ENCODE results near the gene PDLIM7.

DNA sequence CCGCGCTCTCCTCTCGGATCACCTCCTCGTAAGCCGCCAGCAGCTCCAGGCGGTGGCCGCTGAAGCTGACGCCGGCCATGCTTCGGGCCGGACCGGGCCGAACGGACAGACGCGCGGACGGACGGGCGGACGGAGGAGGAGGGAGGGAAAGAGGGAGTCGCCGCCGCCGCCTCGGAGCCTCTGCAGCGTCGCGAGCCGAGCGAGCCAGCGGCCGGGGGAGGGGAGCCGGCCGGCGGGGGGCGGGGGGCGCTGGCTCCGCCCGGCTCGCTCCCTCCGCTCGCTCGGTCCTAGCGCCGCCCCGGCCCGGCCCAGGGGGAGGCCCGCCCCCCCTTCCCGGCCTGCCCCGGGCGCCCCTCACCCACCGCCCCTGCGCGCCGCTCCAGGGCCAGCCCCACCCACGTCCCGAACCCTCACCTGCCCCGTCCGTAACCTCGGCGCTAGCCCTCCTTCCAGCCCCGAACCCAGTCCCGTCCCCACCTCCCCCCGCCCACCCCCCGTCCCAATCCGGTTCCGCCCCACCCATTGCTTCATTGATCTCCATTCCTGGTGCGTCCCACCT, 23.9 kb downstream of the PDLIM7 start, which contains the start of gene DBN1:
- TF ChIP-seq CTCF (optimal IDR thresholded peaks at IDR 0.05 in 1 of 3, IDR thresholded peaks at IDR 0.05 in 1 of 3, conservative IDR thresholded peaks at IDR 0.05 in 1 of 3; ENCODE audit: extremely low read depth in 1 of 3, insufficient read depth in 2 of 3, low read length in 3 of 3) = no peak
- TF ChIP-seq EZH2 (IDR thresholded peaks at IDR 0.05; ENCODE audit: low read length) = no peak
